ENCODE data around the gene TMEM132A. TPM values are rescaled to one million over a fixed set of nuclear protein-coding genes. Genes with fewer than 3 reads are reported as not detected.

The TMEM132A gene
- total and polyA plus RNA-seq, 2 of the 13 experiments (the other 11 are each of a cell fraction or from before 2014, with no cell fraction given) = 11.1 to 32.9 TPM

DNA sequence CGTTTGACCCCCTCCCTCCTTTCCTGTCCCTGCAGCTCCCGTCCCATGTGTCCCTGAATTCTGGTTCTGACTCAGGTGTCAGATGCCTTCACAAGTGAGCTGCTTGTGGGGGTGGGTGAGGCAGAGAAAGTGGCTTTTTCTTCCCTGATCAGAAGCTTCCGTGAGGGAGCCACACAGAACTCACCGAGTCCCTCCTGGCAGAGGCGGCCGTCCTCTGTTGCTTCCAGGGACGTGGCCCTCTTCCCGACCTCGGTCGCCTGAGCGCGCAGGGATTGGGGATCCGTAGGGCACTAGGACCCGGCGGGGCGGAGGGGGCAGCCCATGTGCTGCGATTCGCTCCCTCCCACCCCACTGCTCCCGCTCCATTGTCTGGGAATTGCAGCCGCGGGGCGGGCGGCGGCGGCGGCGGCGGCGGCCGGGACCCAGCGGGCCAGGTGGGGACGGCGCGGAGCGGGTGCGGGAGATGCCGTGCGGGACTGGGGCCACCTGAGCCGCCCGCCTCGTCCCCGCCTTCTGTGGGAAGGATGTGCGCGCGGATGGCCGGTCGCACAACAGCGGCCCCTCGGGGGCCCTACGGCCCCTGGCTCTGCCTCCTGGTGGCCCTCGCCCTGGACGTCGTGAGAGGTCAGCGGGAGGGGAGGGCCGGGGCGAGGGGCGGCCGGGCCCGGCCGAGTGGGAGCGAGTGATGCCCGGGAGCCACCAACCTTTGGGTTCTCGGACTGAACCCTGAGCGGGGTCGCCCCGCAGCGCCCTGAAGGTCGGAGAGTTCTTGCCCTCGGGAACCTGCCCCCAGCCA, at the start of gene TMEM132A (continued):
- TF ChIP-seq MEIS2 (CRISPR knock-in tag; IDR thresholded peaks at IDR 0.05) (peak; percentile 82), ZNF644 (CRISPR knock-in tag; IDR thresholded peaks at IDR 0.05; ENCODE audit: low read depth) (no peak), THAP7 (CRISPR knock-in tag; IDR thresholded peaks at IDR 0.05) (no peak), SMC3 (IDR thresholded peaks at IDR 0.05; ENCODE audit: low read length) (no peak), ZFP82 (CRISPR knock-in tag; IDR thresholded peaks at IDR 0.05; ENCODE audit: borderline replicate concordance) (0 out of 2 replicates have a peak, but pooled peaks have one; percentile 58), TBL1XR1 (IDR thresholded peaks at IDR 0.05; ENCODE audit: borderline replicate concordance, low read length, partially characterized antibody) (no peak), CENPX (CRISPR knock-in tag; IDR thresholded peaks at IDR 0.05) (no peak), ZSCAN29 (CRISPR knock-in tag; conservative IDR thresholded peaks at IDR 0.05) (0 out of 2 replicates have a peak, but pooled peaks have one; percentile 28), FOXM1 (CRISPR knock-in tag; IDR thresholded peaks at IDR 0.05) (no peak), PRDM15 (CRISPR knock-in tag; IDR thresholded peaks at IDR 0.05) (peak; percentile 59; the same call in 1 of the 2 replicates), SAFB2 (CRISPR knock-in tag; IDR thresholded peaks at IDR 0.05; ENCODE audit: borderline replicate concordance, low read depth) (0 out of 2 replicates have a peak, but pooled peaks have one; percentile 3), MXD3 (CRISPR knock-in tag; IDR thresholded peaks at IDR 0.05) (no peak), ZNF691 (CRISPR knock-in tag; IDR thresholded peaks at IDR 0.05; ENCODE audit: borderline replicate concordance, low read depth) (no peak; the same call in 1 of the 2 replicates), FOXA1 (IDR thresholded peaks at IDR 0.05) (no peak), FOXA1 (CRISPR knock-in tag; IDR thresholded peaks at IDR 0.05) (no peak)
- TF ChIP-seq, protein P1, sequence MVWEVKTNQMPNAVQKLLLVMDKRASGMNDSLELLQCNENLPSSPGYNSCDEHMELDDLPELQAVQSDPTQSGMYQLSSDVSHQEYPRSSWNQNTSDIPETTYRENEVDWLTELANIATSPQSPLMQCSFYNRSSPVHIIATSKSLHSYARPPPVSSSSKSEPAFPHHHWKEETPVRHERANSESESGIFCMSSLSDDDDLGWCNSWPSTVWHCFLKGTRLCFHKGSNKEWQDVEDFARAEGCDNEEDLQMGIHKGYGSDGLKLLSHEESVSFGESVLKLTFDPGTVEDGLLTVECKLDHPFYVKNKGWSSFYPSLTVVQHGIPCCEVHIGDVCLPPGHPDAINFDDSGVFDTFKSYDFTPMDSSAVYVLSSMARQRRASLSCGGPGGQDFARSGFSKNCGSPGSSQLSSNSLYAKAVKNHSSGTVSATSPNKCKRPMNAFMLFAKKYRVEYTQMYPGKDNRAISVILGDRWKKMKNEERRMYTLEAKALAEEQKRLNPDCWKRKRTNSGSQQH (CRISPR knock-in tag; IDR thresholded peaks at IDR 0.05; ENCODE audit: low read depth) = 0 out of 2 replicates have a peak, but pooled peaks have one; percentile 58
- TF ChIP-seq, protein P2, sequence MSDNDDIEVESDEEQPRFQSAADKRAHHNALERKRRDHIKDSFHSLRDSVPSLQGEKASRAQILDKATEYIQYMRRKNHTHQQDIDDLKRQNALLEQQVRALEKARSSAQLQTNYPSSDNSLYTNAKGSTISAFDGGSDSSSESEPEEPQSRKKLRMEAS (IDR thresholded peaks at IDR 0.05) = peak; percentile 96
- TF ChIP-seq, protein P3, sequence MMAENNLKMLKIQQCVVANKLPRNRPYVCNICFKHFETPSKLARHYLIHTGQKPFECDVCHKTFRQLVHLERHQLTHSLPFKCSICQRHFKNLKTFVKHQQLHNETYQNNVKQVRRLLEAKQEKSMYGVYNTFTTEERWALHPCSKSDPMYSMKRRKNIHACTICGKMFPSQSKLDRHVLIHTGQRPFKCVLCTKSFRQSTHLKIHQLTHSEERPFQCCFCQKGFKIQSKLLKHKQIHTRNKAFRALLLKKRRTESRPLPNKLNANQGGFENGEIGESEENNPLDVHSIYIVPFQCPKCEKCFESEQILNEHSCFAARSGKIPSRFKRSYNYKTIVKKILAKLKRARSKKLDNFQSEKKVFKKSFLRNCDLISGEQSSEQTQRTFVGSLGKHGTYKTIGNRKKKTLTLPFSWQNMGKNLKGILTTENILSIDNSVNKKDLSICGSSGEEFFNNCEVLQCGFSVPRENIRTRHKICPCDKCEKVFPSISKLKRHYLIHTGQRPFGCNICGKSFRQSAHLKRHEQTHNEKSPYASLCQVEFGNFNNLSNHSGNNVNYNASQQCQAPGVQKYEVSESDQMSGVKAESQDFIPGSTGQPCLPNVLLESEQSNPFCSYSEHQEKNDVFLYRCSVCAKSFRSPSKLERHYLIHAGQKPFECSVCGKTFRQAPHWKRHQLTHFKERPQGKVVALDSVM (CRISPR knock-in tag; IDR thresholded peaks at IDR 0.05) = no peak
